IMR-90 (cell line): ENCODE data around the gene GPR179. TPM values are rescaled to one million over a fixed set of nuclear protein-coding genes. Genes with fewer than 3 reads are reported as not detected.

Experiments used
- ATAC-seq: fragments of 200-7000 bp; cut with Tn5 transposase; 2 replicates; pipeline ENCODE4 v1.9.1; 2020; ENCODE audit warnings: low read depth, mild to moderate bottlenecking, moderate library complexity
- BruUV-seq: library from RNA; stranded (reverse); fragments of 400-500 nt; replicated peaks from 2 replicates; lab custom pipeline; 2021; lab: Mats Ljungman, UMichigan
- CTCF ChIA-PET: fragments of 300-600 bp; formaldehyde crosslinking; extraction: SDS; loops from one replicate; lab custom pipeline; 2021; ENCODE audit warnings: antibody characterized with exemption; lab: Yijun Ruan, JAX
- POLR2A ChIA-PET: fragments of 300-600 bp; sonication (Branson Sonifier 250); formaldehyde crosslinking; loops from one replicate; lab custom pipeline; 2022; ENCODE audit warnings: antibody characterized with exemption; ENCODE audit not compliant: unreplicated experiment; lab: Charles Lee
- DNase-seq: peaks from one replicate; pipeline ENCODE4 v3.0.0; 2013
- H2AFZ ChIP-seq: replicated peaks from 2 replicates; pipeline ENCODE3; 2013; ENCODE audit warnings: low read length, mild to moderate bottlenecking; ENCODE audit not compliant: poor library complexity
- H2AK5ac ChIP-seq: 2 replicates; pipeline ENCODE4 v1.6.1; 2013; ENCODE audit warnings: low read depth, low read length, inconsistent platforms
- H2AK9ac ChIP-seq: replicated peaks from 2 replicates; pipeline ENCODE3; 2013; ENCODE audit warnings: mild to moderate bottlenecking, low read depth, low read length, moderate library complexity; ENCODE audit not compliant: poor library complexity
- H2BK120ac ChIP-seq: 2 replicates; pipeline ENCODE4 v1.6.1; 2013; ENCODE audit warnings: low read depth, low read length, inconsistent platforms
- H2BK15ac ChIP-seq: 3 replicates; pipeline ENCODE4 v1.6.1; 2013; ENCODE audit warnings: low read depth, low read length, inconsistent platforms
- H2BK20ac ChIP-seq: 2 replicates; pipeline ENCODE4 v1.6.1; 2013; ENCODE audit warnings: low read depth, mild to moderate bottlenecking, inconsistent platforms, low read length, moderate library complexity
- H2BK5ac ChIP-seq: 2 replicates; pipeline ENCODE4 v1.6.1; 2013; ENCODE audit warnings: mild to moderate bottlenecking, low read depth, low read length, inconsistent platforms; ENCODE audit not compliant: poor library complexity, severe bottlenecking
- H3K14ac ChIP-seq: replicated peaks from 2 replicates; pipeline ENCODE4 v1.6.1; 2013; ENCODE audit warnings: low read depth, low read length, inconsistent platforms
- H3K18ac ChIP-seq: 2 replicates; pipeline ENCODE4 v1.6.1; 2013; ENCODE audit warnings: low read depth, low read length, control low read depth
- H3K23ac ChIP-seq: 2 replicates; pipeline ENCODE4 v1.6.1; 2013; ENCODE audit warnings: low read depth, low read length, inconsistent platforms
- H3K27ac ChIP-seq: 2 replicates; pipeline ENCODE4 v1.5.1; 2013; ENCODE audit warnings: mild to moderate bottlenecking, control low read depth, low read length; ENCODE audit not compliant: insufficient read depth
- H3K27me3 ChIP-seq: 2 replicates; pipeline ENCODE4 v1.6.1; 2013; ENCODE audit warnings: low read length; ENCODE audit not compliant: control insufficient read depth, insufficient read depth
- H3K36me3 ChIP-seq: 2 replicates; pipeline ENCODE4 v1.6.1; 2013; ENCODE audit warnings: low read length, mixed read lengths; ENCODE audit not compliant: control insufficient read depth, insufficient read depth
- H3K4ac ChIP-seq: 2 replicates; pipeline ENCODE4 v1.6.1; 2013; ENCODE audit warnings: low read depth, low read length, inconsistent platforms
- H3K4me1 ChIP-seq: 2 replicates; pipeline ENCODE4 v1.6.1; 2013; ENCODE audit warnings: low read length, mixed read lengths; ENCODE audit not compliant: control insufficient read depth, insufficient read depth
- H3K4me2 ChIP-seq: 2 replicates; pipeline ENCODE4 v1.6.1; 2013; ENCODE audit warnings: low read depth, mild to moderate bottlenecking, control low read depth, low read length, moderate library complexity
- H3K4me3 ChIP-seq: 2 replicates; pipeline ENCODE4 v1.5.1; 2013; ENCODE audit warnings: low read depth, mild to moderate bottlenecking, control low read depth, low read length, moderate library complexity; ENCODE audit not compliant: insufficient read depth
- H3K56ac ChIP-seq: 2 replicates; pipeline ENCODE4 v1.6.1; 2013; ENCODE audit warnings: low read length, inconsistent platforms; ENCODE audit not compliant: insufficient read depth; ENCODE audit errors: extremely low read depth
- H3K79me1 ChIP-seq, 2 experiments: 2 replicates each; pipeline ENCODE4 v1.6.1; 2013; ENCODE audit warnings: low read length in 2 of 2, inconsistent platforms in 1 of 2, low read depth in 1 of 2
- H3K9ac ChIP-seq: 2 replicates; pipeline ENCODE4 v1.6.1; 2013; ENCODE audit warnings: low read depth, low read length, control low read depth
- H3K9me1 ChIP-seq: 2 replicates; pipeline ENCODE4 v1.6.1; 2013; ENCODE audit warnings: low read length, inconsistent platforms; ENCODE audit not compliant: insufficient read depth
- H3K9me3 ChIP-seq: 2 replicates; pipeline ENCODE4 v1.6.1; 2013; ENCODE audit warnings: low read length; ENCODE audit not compliant: control insufficient read depth, insufficient read depth
- H4K20me1 ChIP-seq: 2 replicates; pipeline ENCODE4 v1.6.1; 2013; ENCODE audit warnings: low read length, inconsistent platforms; ENCODE audit not compliant: insufficient read depth
- H4K5ac ChIP-seq: 2 replicates; pipeline ENCODE4 v1.6.1; 2013; ENCODE audit warnings: mild to moderate bottlenecking, low read depth, low read length, control low read depth
- H4K8ac ChIP-seq, 2 experiments: 2 replicates each; pipeline ENCODE4 v1.6.1; 2013; ENCODE audit warnings: low read depth in 2 of 2, low read length in 2 of 2, control low read depth in 1 of 2, inconsistent platforms in 1 of 2
- H4K91ac ChIP-seq: 2 replicates; pipeline ENCODE4 v1.6.1; 2013; ENCODE audit warnings: low read depth, low read length, inconsistent platforms; ENCODE audit not compliant: insufficient read depth
- BHLHE40 ChIP-seq: fragments of 150-350 bp; IDR thresholded peaks from 2 replicates; pipeline ENCODE4 v1.6.1; 2016; ENCODE audit warnings: mild to moderate bottlenecking, low read depth, low read length
- CEBPB ChIP-seq: IDR thresholded peaks from 2 replicates; pipeline ENCODE4 v1.6.1; 2012; ENCODE audit warnings: low read depth, low read length, improper control_type of control experiment
- CHD1 ChIP-seq: IDR thresholded peaks from 2 replicates; pipeline ENCODE4 v1.6.1; 2012; ENCODE audit warnings: low read depth, low read length, improper control_type of control experiment
- FOS ChIP-seq: fragments of 150-350 bp; IDR thresholded peaks from 2 replicates; pipeline ENCODE4 v1.6.1; 2016; ENCODE audit warnings: low read depth, low read length
- MXI1 ChIP-seq: IDR thresholded peaks from 2 replicates; pipeline ENCODE4 v1.6.1; 2012; ENCODE audit warnings: low read depth, mild to moderate bottlenecking, low read length, moderate library complexity, borderline replicate concordance
- POLR2A ChIP-seq: IDR thresholded peaks from 2 replicates; pipeline ENCODE4 v1.6.1; 2012; ENCODE audit warnings: mild to moderate bottlenecking, low read depth, low read length
- RFX5 ChIP-seq: IDR thresholded peaks from 2 replicates; pipeline ENCODE4 v1.8.0; 2012; ENCODE audit warnings: low read depth, mild to moderate bottlenecking, low read length, moderate library complexity
- WGBS, 2 experiments: methylation state at CpG; one replicate each; pipeline versions ENCODE4 v1.1.5 to v1.1.7; 2013; ENCODE audit warnings: missing lambda C conversion rate in 2 of 2; ENCODE audit not compliant: insufficient read length in 1 of 2; ENCODE audit errors: extremely low coverage in 2 of 2; 5-methylcytosine and 5-hydroxymethylcytosine counted together
- dilution Hi-C: fragments of 300-500 bp; cut with HindIII; formaldehyde crosslinking; loops from one replicate; pipeline ENCODE4 v1.14.3; 2018; ENCODE audit warnings: low sequenced_read_pairs; ENCODE audit not compliant: unreplicated experiment
- in situ Hi-C: fragments of 300-500 bp; cut with MboI; formaldehyde crosslinking; loops from 3 replicates; pipeline ENCODE4 v1.14.3; 2019; ENCODE audit warnings: low sequenced_read_pairs, inconsistent platforms, mixed read lengths
- intact Hi-C: fragments of 100-400 bp; cut with micrococcal nuclease; formaldehyde crosslinking; loops from 2 replicates; pipeline ENCODE4 v1.10.0; 2022
- polyA plus RNA-seq, 3 experiments: library from polyadenylated mRNA; depleted of rRNA; stranded (reverse); fragments of >200 nt; gene quantifications; 2 replicates each; pipeline ENCODE4 v1.2.3, GENCODE V29; 2012; ENCODE audit warnings: low replicate concordance in 1 of 3
- total RNA-seq: library from RNA; depleted of rRNA; stranded (reverse); fragments of >200 nt; gene quantifications from 2 replicates; pipeline ENCODE4 v1.2.3, GENCODE V29; 2012
- TF ChIP-seq, protein P1 (sequence below): fragments of 150-350 bp; IDR thresholded peaks from 2 replicates; pipeline ENCODE4 v1.6.1; 2017; ENCODE audit warnings: mild to moderate bottlenecking, antibody characterized with exemption, low read length, low read depth
- TF ChIP-seq, protein P2 (sequence below): fragments of 150-350 bp; IDR thresholded peaks from 2 replicates; pipeline ENCODE4 v1.6.1; 2016; ENCODE audit warnings: low read depth, mild to moderate bottlenecking, low read length, moderate library complexity, borderline replicate concordance

Gene GPR179
- total and polyA plus RNA-seq, 2 of the 4 experiments (the other 2 are of a cell fraction) = not detected

DNA sequence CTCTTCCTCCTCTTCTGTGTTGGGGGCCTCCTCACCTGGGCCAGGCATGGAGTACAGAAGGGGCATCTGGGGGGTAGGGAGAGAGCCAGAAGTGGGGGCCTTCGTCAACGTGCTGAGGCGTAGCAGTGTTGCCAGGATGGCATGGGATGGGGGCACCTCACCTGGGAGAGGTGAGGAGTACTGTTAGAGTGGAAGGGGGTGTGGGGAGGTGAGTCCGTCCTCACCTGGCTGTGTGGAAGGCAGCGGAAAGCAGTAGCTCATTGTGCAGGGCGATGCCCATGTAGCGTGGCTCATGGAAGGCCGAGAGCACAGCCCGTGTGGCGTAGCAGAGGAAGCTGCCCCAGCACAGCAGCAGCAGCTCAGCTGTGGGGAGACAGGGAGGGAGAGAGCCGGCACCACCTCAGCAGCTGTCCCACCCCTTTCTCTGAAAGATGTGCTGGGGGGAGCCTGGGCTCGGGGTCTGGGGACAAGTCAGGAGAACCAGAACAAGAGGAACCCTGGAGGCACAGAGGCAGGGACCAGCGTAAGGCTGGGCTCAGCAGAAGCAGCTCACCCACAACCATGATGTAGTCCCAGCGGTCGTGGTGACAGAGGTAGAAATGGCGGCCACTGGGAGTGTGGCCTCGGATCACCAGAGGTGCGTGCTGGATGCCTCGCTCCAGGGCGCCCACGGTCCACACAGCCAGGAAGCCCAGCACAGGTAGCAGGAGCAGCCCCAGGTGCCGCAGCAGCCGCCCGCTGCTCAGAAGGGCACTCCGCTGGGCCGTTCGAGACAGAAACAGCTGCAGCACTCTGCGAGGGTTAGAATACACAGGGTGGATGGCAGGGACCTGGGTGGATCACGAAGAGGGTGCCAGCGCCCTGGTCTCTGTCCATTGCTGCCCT is 9.0 kb downstream of the GPR179 start:
- Histone ChIP-seq H3K9me1 (0 out of 2 replicates have a peak, but pooled peaks cover 2% of the 10 kb centered on the region), H3K9me3 (no peaks in the 10 kb centered on the region), H4K20me1 (no peaks in the 10 kb centered on the region; the same call in 1 of the 2 replicates), H3K56ac (no peak overlapping the region), H3K23ac (no peak overlapping the region), H2BK5ac (no peak overlapping the region), H3K18ac (no peak overlapping the region), H2AK5ac (no peak overlapping the region; the same call in 1 of the 2 replicates), H2AFZ (no peak overlapping the region), H4K5ac (no peak overlapping the region), H3K27ac (no peak overlapping the region), H3K4ac (no peak overlapping the region), H2BK20ac (no peak overlapping the region), H2BK15ac (no peak overlapping the region), H3K27me3 (peaks cover 73% of the 10 kb centered on the region), H3K36me3 (no peaks in the 10 kb centered on the region), H4K91ac (no peak overlapping the region), H3K9ac (no peak overlapping the region), H3K4me3 (no peak overlapping the region), H2AK9ac (no peak overlapping the region), H3K14ac (no peak overlapping the region), H3K79me1 (no peaks in the 10 kb centered on the region), H4K8ac (no peak overlapping the region), H2BK120ac (no peak overlapping the region), H3K4me1 (no peaks in the 10 kb centered on the region), H3K4me2 (no peak overlapping the region)
- dilution Hi-C loops = no loop called here
- ATAC-seq (no peak), DNase-seq (no peak)
- 90% methylated on average over 2 of the region's 30 CpGs; no CpG with 5 or more reads in 1 of the 2 experiments for WGBS, 2 experiments
- in situ Hi-C loops = no loop called here
- TF ChIP-seq, protein P1, sequence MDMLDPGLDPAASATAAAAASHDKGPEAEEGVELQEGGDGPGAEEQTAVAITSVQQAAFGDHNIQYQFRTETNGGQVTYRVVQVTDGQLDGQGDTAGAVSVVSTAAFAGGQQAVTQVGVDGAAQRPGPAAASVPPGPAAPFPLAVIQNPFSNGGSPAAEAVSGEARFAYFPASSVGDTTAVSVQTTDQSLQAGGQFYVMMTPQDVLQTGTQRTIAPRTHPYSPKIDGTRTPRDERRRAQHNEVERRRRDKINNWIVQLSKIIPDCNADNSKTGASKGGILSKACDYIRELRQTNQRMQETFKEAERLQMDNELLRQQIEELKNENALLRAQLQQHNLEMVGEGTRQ = no peak
- TF ChIP-seq POLR2A (no peak), CEBPB (no peak), BHLHE40 (no peak), CHD1 (no peak), FOS (no peak), RFX5 (no peak), MXI1 (no peak)
- TF ChIP-seq, protein P2, sequence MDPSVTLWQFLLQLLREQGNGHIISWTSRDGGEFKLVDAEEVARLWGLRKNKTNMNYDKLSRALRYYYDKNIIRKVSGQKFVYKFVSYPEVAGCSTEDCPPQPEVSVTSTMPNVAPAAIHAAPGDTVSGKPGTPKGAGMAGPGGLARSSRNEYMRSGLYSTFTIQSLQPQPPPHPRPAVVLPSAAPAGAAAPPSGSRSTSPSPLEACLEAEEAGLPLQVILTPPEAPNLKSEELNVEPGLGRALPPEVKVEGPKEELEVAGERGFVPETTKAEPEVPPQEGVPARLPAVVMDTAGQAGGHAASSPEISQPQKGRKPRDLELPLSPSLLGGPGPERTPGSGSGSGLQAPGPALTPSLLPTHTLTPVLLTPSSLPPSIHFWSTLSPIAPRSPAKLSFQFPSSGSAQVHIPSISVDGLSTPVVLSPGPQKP = no peak
- intact Hi-C loops = no loop called here
- ChIA-PET POLR2A (no interaction called here), CTCF (interaction anchor here (2.0 kb wide), 1 partner anchor 80 kb away, joined by 5 read pairs; no protein-coding TSS in a partner anchor)
- BruUV-seq = no TSS peak
